Measurements from ENCODE around the gene LYSMD1. TPM values are rescaled to one million over a fixed set of nuclear protein-coding genes. Genes with fewer than 3 reads are reported as not detected.
A peak's percentile ranks its signal among the peaks of the same experiment; 100 is the strongest.

Gene LYSMD1
- total and polyA plus RNA-seq, 2 donors (not counting 3 experiments of a cell fraction or from before 2014, with no cell fraction given): 1.7 to 8.2 TPM

- BruUV-seq (replicated peaks): no TSS peak
- no peak for FAIRE-seq
- intact Hi-C loops (cut with micrococcal nuclease): loop anchor here (1.0 kb wide), 1 partner anchor 10 kb away; no protein-coding TSS in a partner anchor
- POLR2A ChIA-PET: interaction anchor here (1.0 kb wide), 1 partner anchor 13 kb away, joined by 4 read pairs; no protein-coding TSS in a partner anchor
- H3K27me3 ChIP-seq (ENCODE audit: control insufficient read depth in 2 of 2, insufficient read depth in 2 of 2, low read length in 2 of 2): no peaks in the 10 kb centered on the region
- H3K4me2 ChIP-seq (ENCODE audit: insufficient read depth, low read length): no peak overlapping the region
- H3K36me3 ChIP-seq (ENCODE audit: control insufficient read depth in 2 of 2, extremely low read depth in 1 of 2, insufficient read depth in 2 of 2, low read length in 2 of 2): peaks cover 0 to 19% of the 10 kb centered on the region in 2 experiments
- no peaks in the 10 kb centered on the region for H4K20me1 ChIP-seq (replicated peaks; ENCODE audit: control insufficient read depth, extremely low read depth, insufficient read depth, low read length)
- no peak overlapping the region for H2AFZ ChIP-seq (ENCODE audit: low read depth, low read length)
- TF ChIP-seq JUN (IDR thresholded peaks at IDR 0.05; ENCODE audit: borderline replicate concordance, insufficient read depth, insufficient read length, low read depth): no peak
- TF ChIP-seq CTCF (IDR thresholded peaks at IDR 0.05; ENCODE audit: extremely low read depth in 1 of 2, insufficient read depth in 1 of 2, low read depth in 1 of 2, low read length in 2 of 2): no peak
- no peak for TF ChIP-seq EZH2 (IDR thresholded peaks at IDR 0.05; ENCODE audit: borderline replicate concordance, low read depth, low read length, severe bottlenecking)
- no peak for TF ChIP-seq FOS (IDR thresholded peaks at IDR 0.05; ENCODE audit: borderline replicate concordance, insufficient read depth, low read length)
- TF ChIP-seq MAX (IDR thresholded peaks at IDR 0.05; ENCODE audit: insufficient read depth, insufficient read length): no peak
- no peak for TF ChIP-seq POLR2AphosphoS5 (IDR thresholded peaks at IDR 0.05; ENCODE audit: insufficient read depth, low read depth, low read length)
- TF ChIP-seq GATA2 (IDR thresholded peaks at IDR 0.05; ENCODE audit: insufficient read depth, insufficient read length, low read depth, low read length): no peak
- no peak for TF ChIP-seq MYC (IDR thresholded peaks at IDR 0.05; ENCODE audit: low read depth, low read length)
- no peak for TF ChIP-seq POLR2A (IDR thresholded peaks at IDR 0.05; ENCODE audit: low read depth, low read length)
- no peak for DNase-seq (ENCODE audit: low read depth, low spot score)
- no peaks in the 10 kb centered on the region for H3K79me2 ChIP-seq (ENCODE audit: control insufficient read depth, insufficient read depth, low read length)
- H3K9ac ChIP-seq (replicated peaks; ENCODE audit: extremely low read depth, insufficient read depth, low read length): no peak overlapping the region
- no peaks in the 10 kb centered on the region for H3K9me3 ChIP-seq (replicated peaks; ENCODE audit: control insufficient read depth, insufficient read depth, low read length)
- dilution Hi-C loops (cut with MboI; ENCODE audit: extremely low pct_ligation_motif_present, low sequenced_read_pairs): no loop called here
- CTCF ChIA-PET: interaction anchor here (0.8 to 3.2 kb wide), 3 partner anchors 13 to 85 kb away, joined by 4 to 30 read pairs (median 4); partner anchors contain the start of gene CDC42SE1
- peak overlapping the region in 1 of 3 experiments; percentile 49 for H3K4me3 ChIP-seq (replicated peaks in 1 of 3; ENCODE audit: insufficient read depth in 1 of 3, low read depth in 1 of 3, low read length in 3 of 3)
- H3K9me1 ChIP-seq (replicated peaks; ENCODE audit: control insufficient read depth, extremely low read depth, insufficient read depth, low read length): no peaks in the 10 kb centered on the region
- peaks cover 29% of the 10 kb centered on the region for H3K4me1 ChIP-seq (ENCODE audit: control insufficient read depth, extremely low read depth, insufficient read depth, low read length)
- H3K27ac ChIP-seq (ENCODE audit: insufficient read depth, low read depth, low read length): no peak overlapping the region
Observed at GRCh38 chr1:151143986-151144385, 21.7 kb downstream of the LYSMD1 start.
